ENCODE results near the gene OARD1.

GRCh38 chr6:41098366-41098765 is 26.2 kb upstream of the OARD1 start:
- TF ChIP-seq YY1 (tag by site-specific recombination; IDR thresholded peaks at IDR 0.05) (no peak), ZNF549 (tag by site-specific recombination; IDR thresholded peaks at IDR 0.05) (no peak), REST (tag by site-specific recombination; IDR thresholded peaks at IDR 0.05) (no peak), CTCF (tag by site-specific recombination; IDR thresholded peaks at IDR 0.05) (no peak), ZNF350 (tag by site-specific recombination; IDR thresholded peaks at IDR 0.05) (no peak), ZNF610 (tag by site-specific recombination; IDR thresholded peaks at IDR 0.05; ENCODE audit: borderline replicate concordance) (no peak), INSM2 (tag by site-specific recombination; IDR thresholded peaks at IDR 0.05) (no peak), SCRT2 (tag by site-specific recombination; IDR thresholded peaks at IDR 0.05) (no peak), ZNF561 (tag by site-specific recombination; IDR thresholded peaks at IDR 0.05; ENCODE audit: borderline replicate concordance) (no peak), KLF1 (tag by site-specific recombination; IDR thresholded peaks at IDR 0.05) (no peak), TCF7L2 (IDR thresholded peaks at IDR 0.05; ENCODE audit: borderline replicate concordance, low read depth, low read length) (no peak), ZNF580 (tag by site-specific recombination; IDR thresholded peaks at IDR 0.05) (no peak), PATZ1 (tag by site-specific recombination; IDR thresholded peaks at IDR 0.05) (no peak)

Measured in HEK293 (cell line).